Measurements from ENCODE around the gene GMIP. TPM values are rescaled to one million over a fixed set of nuclear protein-coding genes. Genes with fewer than 3 reads are reported as not detected.

Gene GMIP
- total and polyA plus RNA-seq, 2 experiments from 2014 or later: 5.1 to 22.1 TPM

GRCh38 chr19:19580418-19580817, 63.0 kb downstream of the GMIP start:
- H3K9me2 ChIP-seq (ENCODE audit: insufficient read depth): no peaks in the 10 kb centered on the region
- no peak overlapping the region for H2AFZ ChIP-seq
- no peak for TF ChIP-seq ETS1 (IDR thresholded peaks at IDR 0.05)
- TF ChIP-seq ZNF462 (CRISPR knock-in tag; IDR thresholded peaks at IDR 0.05): no peak
- TF ChIP-seq EZH2phosphoT487 (IDR thresholded peaks at IDR 0.05; ENCODE audit: unreplicated experiment): no peak
- no peak for TF ChIP-seq EZH2 (IDR thresholded peaks at IDR 0.05; ENCODE audit: low read depth, unreplicated experiment)
- TF ChIP-seq CREB1 (CRISPR knock-in tag; IDR thresholded peaks at IDR 0.05; ENCODE audit: low read depth): no peak
- no peak for TF ChIP-seq CTCF (conservative IDR thresholded peaks at IDR 0.05; ENCODE audit: low read depth in 2 of 2)
- TF ChIP-seq NANOG (IDR thresholded peaks at IDR 0.05; ENCODE audit: borderline replicate concordance): no peak
- no peak for TF ChIP-seq POLR2AphosphoS5 (IDR thresholded peaks at IDR 0.05; ENCODE audit: low read depth)
- no peaks in the 10 kb centered on the region for H3K79me2 ChIP-seq (replicated peaks; ENCODE audit: insufficient read depth)
- Mint-ChIP-seq H3K9me3 (no peaks in the 10 kb centered on the region), H3K27me3 (ENCODE audit: insufficient read depth, low read depth, poor library complexity) (peaks cover 3% of the 10 kb centered on the region), H3K36me3 (ENCODE audit: low read depth) (no peaks in the 10 kb centered on the region), H3K4me1 (peaks cover 3% of the 10 kb centered on the region; the same call in 2 of the 3 replicates), H3K27ac (no peak overlapping the region), H3K4me3 (no peak overlapping the region)
- H3K4me2 ChIP-seq: no peak overlapping the region
- no peaks in the 10 kb centered on the region for H3K4me1 ChIP-seq (ENCODE audit: insufficient read depth)
- H3K27ac ChIP-seq (ENCODE audit: low read depth): no peak overlapping the region; the same call in 1 of the 2 replicates
- DNase-seq (ENCODE audit: low spot score): no peak
- H4K20me1 ChIP-seq (replicated peaks; ENCODE audit: insufficient read depth): no peaks in the 10 kb centered on the region
- H3F3A ChIP-seq (replicated peaks; ENCODE audit: low read depth): no peaks in the 10 kb centered on the region
- no peak for ATAC-seq
- H3K36me3 ChIP-seq (ENCODE audit: insufficient read depth): no peaks in the 10 kb centered on the region
- no peak overlapping the region for H3K4me3 ChIP-seq
- H3K27me3 ChIP-seq (ENCODE audit: insufficient read depth): no peaks in the 10 kb centered on the region

Data from GM23338 (cell line).